SK-N-SH (cell line): Measurements from ENCODE around the gene HHIP. TPM values are rescaled to one million over a fixed set of nuclear protein-coding genes. Genes with fewer than 3 reads are reported as not detected.

Experiments
- CTCF ChIA-PET: fragments of 300-600, 350-600 bp; formaldehyde crosslinking; extraction: SDS; loops from one replicate; lab custom pipeline; 2021; lab: Yijun Ruan, JAX
- POLR2A ChIA-PET: fragments of 350-600 bp; sonication (Branson Sonifier 250); formaldehyde crosslinking; extraction: SDS; loops from one replicate; lab custom pipeline; 2020; ENCODE audit warnings: antibody characterized with exemption, inconsistent platforms; lab: Yijun Ruan, JAX
- DNase-seq: peaks from one replicate; pipeline ENCODE4 v3.0.0; 2012
- H2AFZ ChIP-seq: fragments of 200-600 bp; sonication (generic); 2 replicates; pipeline ENCODE4 v1.8.1; 2016; ENCODE audit warnings: antibody characterized with exemption, mild to moderate bottlenecking, low read depth
- H3F3A ChIP-seq: fragments of 200-600 bp; sonication (generic); replicated peaks from 2 replicates; pipeline ENCODE3; 2016; ENCODE audit warnings: antibody characterized with exemption, mild to moderate bottlenecking; ENCODE audit not compliant: insufficient read depth
- H3K27ac ChIP-seq, 2 experiments: fragments of 200-500 bp in 1 of 2; fragments of 200-600 bp in 1 of 2; sonication (Bioruptor generic) in 1 of 2; sonication (generic), shearing (Covaris generic) in 1 of 2; 2 replicates each; pipeline versions ENCODE4 v1.5.1 to v1.6.1; 2014 to 2016; ENCODE audit warnings: low read depth in 2 of 2, inconsistent platforms in 1 of 2, low read length in 1 of 2, mild to moderate bottlenecking in 1 of 2, mixed read lengths in 1 of 2
- H3K27me3 ChIP-seq: fragments of 200-600 bp; sonication (generic), shearing (Covaris generic); 2 replicates; pipeline ENCODE4 v1.6.1; 2016; ENCODE audit warnings: mixed run types; ENCODE audit not compliant: insufficient read depth
- H3K36me3 ChIP-seq, 2 experiments: fragments of 200-500 bp in 1 of 2; fragments of 200-600 bp in 1 of 2; sonication (Bioruptor generic) in 1 of 2; sonication (generic) in 1 of 2; replicated peaks in 1 of 2; 2 replicates each; pipeline versions ENCODE3 to v1.5.1; 2014 to 2016; ENCODE audit warnings: low read length in 1 of 2, mild to moderate bottlenecking in 1 of 2; ENCODE audit not compliant: insufficient read depth in 2 of 2, control insufficient read depth in 1 of 2
- H3K4me1 ChIP-seq, 2 experiments: fragments of 200-500 bp in 1 of 2; fragments of 200-600 bp in 1 of 2; sonication (Bioruptor generic) in 1 of 2; sonication (generic), shearing (Covaris generic) in 1 of 2; 2 replicates each; pipeline versions ENCODE4 v1.5.1 to v1.6.1; 2014 to 2016; ENCODE audit warnings: low read depth in 1 of 2, low read length in 1 of 2, mixed run types in 1 of 2; ENCODE audit not compliant: insufficient read depth in 2 of 2, control insufficient read depth in 1 of 2
- H3K4me2 ChIP-seq: fragments of 200-600 bp; sonication (generic), shearing (Covaris generic); 2 replicates; pipeline ENCODE4 v1.6.1; 2017; ENCODE audit warnings: mixed run types
- H3K4me3 ChIP-seq, 2 experiments: fragments of 200-500 bp in 1 of 2; fragments of 200-600 bp in 1 of 2; sonication (Bioruptor generic) in 1 of 2; sonication (generic), shearing (Covaris generic) in 1 of 2; 2 replicates each; pipeline versions ENCODE4 v1.5.1 to v1.8.1; 2014 to 2016; ENCODE audit warnings: low read depth in 2 of 2, inconsistent platforms in 1 of 2, low read length in 1 of 2, mild to moderate bottlenecking in 1 of 2, mixed read lengths in 1 of 2, moderate library complexity in 1 of 2
- H3K79me2 ChIP-seq: fragments of 200-600 bp; sonication (generic); 2 replicates; pipeline ENCODE4 v1.8.1; 2017; ENCODE audit warnings: mild to moderate bottlenecking; ENCODE audit not compliant: insufficient read depth
- H3K9ac ChIP-seq: fragments of 200-600 bp; sonication (generic); 2 replicates; pipeline ENCODE4 v1.6.1; 2017; ENCODE audit warnings: mixed run types
- H3K9me2 ChIP-seq: fragments of 200-600 bp; sonication (generic); 2 replicates; pipeline ENCODE4 v1.6.1; 2017; ENCODE audit warnings: mixed run types
- H3K9me3 ChIP-seq: fragments of 200-600 bp; sonication (generic); 2 replicates; pipeline ENCODE4 v1.6.1; 2017; ENCODE audit warnings: mixed run types, mild to moderate bottlenecking, moderate library complexity
- H4K20me1 ChIP-seq: fragments of 200-600 bp; sonication (generic); 2 replicates; pipeline ENCODE4 v1.6.1; 2017; ENCODE audit warnings: mild to moderate bottlenecking, mixed run types; ENCODE audit not compliant: insufficient read depth
- CHD2 ChIP-seq: fragments of 150-350 bp; IDR thresholded peaks from 2 replicates; pipeline ENCODE4 v1.6.1; 2018; ENCODE audit warnings: low read length; ENCODE audit not compliant: partially characterized antibody
- EZH2phosphoT487 ChIP-seq: fragments of 200-600 bp; sonication (generic); IDR thresholded peaks from 2 replicates; pipeline ENCODE4 v1.6.1; 2017; ENCODE audit warnings: low read depth, mixed run types, mild to moderate bottlenecking, antibody characterized with exemption, moderate library complexity, borderline replicate concordance
- FOXJ3 ChIP-seq: sonication (generic); formaldehyde crosslinking; IDR thresholded peaks from 2 replicates; pipeline ENCODE4 v1.5.1; 2020; ENCODE audit warnings: mild to moderate bottlenecking, missing genetic modification reagents
- GABPA ChIP-seq: IDR thresholded peaks from 2 replicates; pipeline ENCODE4 v1.4.0; 2012; ENCODE audit warnings: low read depth, mild to moderate bottlenecking
- GATA2 ChIP-seq: sonication (generic); formaldehyde crosslinking; IDR thresholded peaks from 2 replicates; pipeline ENCODE4 v1.5.0; 2020; ENCODE audit warnings: mild to moderate bottlenecking, missing genetic modification reagents
- IRF3 ChIP-seq: fragments of 150-350 bp; IDR thresholded peaks from 2 replicates; pipeline ENCODE4 v1.6.1; 2016; ENCODE audit warnings: mild to moderate bottlenecking, low read depth, low read length
- MXI1 ChIP-seq: IDR thresholded peaks from 2 replicates; pipeline ENCODE4 v1.6.1; 2012; ENCODE audit warnings: mild to moderate bottlenecking, low read depth, low read length, improper control_type of control experiment
- NFIC ChIP-seq: IDR thresholded peaks from 2 replicates; pipeline ENCODE4 v1.4.0; 2012; ENCODE audit warnings: borderline replicate concordance
- NRF1 ChIP-seq: IDR thresholded peaks from 2 replicates; pipeline ENCODE4 v1.6.1; 2012; ENCODE audit warnings: low read depth, mild to moderate bottlenecking, low read length
- PBX3 ChIP-seq: IDR thresholded peaks from 2 replicates; pipeline ENCODE4; 2012
- RAD21 ChIP-seq: IDR thresholded peaks from 2 replicates; pipeline ENCODE4 v1.6.1; 2012; ENCODE audit warnings: mild to moderate bottlenecking, low read length
- RCOR1 ChIP-seq: fragments of 150-350 bp; IDR thresholded peaks from 2 replicates; pipeline ENCODE4 v1.6.1; 2017; ENCODE audit warnings: antibody characterized with exemption, low read length
- RFX5 ChIP-seq: IDR thresholded peaks from 2 replicates; pipeline ENCODE4 v1.6.1; 2012; ENCODE audit warnings: mild to moderate bottlenecking, improper control_type of control experiment, low read length
- RXRA ChIP-seq: IDR thresholded peaks from 2 replicates; pipeline ENCODE4 v1.4.0; 2012; ENCODE audit warnings: low read depth, mild to moderate bottlenecking, borderline replicate concordance
- SIN3A ChIP-seq: IDR thresholded peaks from 2 replicates; pipeline ENCODE4 v1.6.1; 2012; ENCODE audit warnings: low read depth, mild to moderate bottlenecking, low read length, moderate library complexity, borderline replicate concordance
- TAF1 ChIP-seq: IDR thresholded peaks from 2 replicates; pipeline ENCODE4 v1.6.1; 2012; ENCODE audit warnings: low read depth, mild to moderate bottlenecking, low read length, moderate library complexity, borderline replicate concordance
- TEAD4 ChIP-seq: IDR thresholded peaks from 2 replicates; pipeline ENCODE4 v1.4.0; 2012; ENCODE audit warnings: mild to moderate bottlenecking, borderline replicate concordance; ENCODE audit not compliant: insufficient read depth
- YY1 ChIP-seq: IDR thresholded peaks from 2 replicates; pipeline ENCODE4 v1.4.0; 2012; ENCODE audit warnings: low read depth, mild to moderate bottlenecking
- ZBTB33 ChIP-seq: IDR thresholded peaks from 2 replicates; pipeline ENCODE4 v1.4.0; 2012; ENCODE audit warnings: low read depth, borderline replicate concordance
- WGBS: methylation state at CpG from one replicate; pipeline ENCODE4 v1.1.6; 2017; ENCODE audit warnings: low lambda C conversion rate; 5-methylcytosine and 5-hydroxymethylcytosine counted together
- polyA plus RNA-seq, 3 experiments: library from polyadenylated mRNA; depleted of rRNA; stranded (reverse); fragments of >200 nt; gene quantifications; 2 replicates each; pipeline ENCODE4 v1.2.3, GENCODE V29; 2012
- TF ChIP-seq, protein P1 (sequence below): fragments of 150-350 bp; IDR thresholded peaks from 2 replicates; pipeline ENCODE4 v1.6.1; 2017; ENCODE audit warnings: antibody characterized with exemption, low read length, low read depth, borderline replicate concordance
- TF ChIP-seq, protein P2 (sequence below): IDR thresholded peaks from 2 replicates; pipeline ENCODE4 v1.6.1; 2012; ENCODE audit warnings: mild to moderate bottlenecking, low read depth, low read length, moderate library complexity

The HHIP gene
- polyA plus RNA-seq, 1 of the 3 experiments (the other 2 are of a cell fraction), result 3.5 TPM

DNA sequence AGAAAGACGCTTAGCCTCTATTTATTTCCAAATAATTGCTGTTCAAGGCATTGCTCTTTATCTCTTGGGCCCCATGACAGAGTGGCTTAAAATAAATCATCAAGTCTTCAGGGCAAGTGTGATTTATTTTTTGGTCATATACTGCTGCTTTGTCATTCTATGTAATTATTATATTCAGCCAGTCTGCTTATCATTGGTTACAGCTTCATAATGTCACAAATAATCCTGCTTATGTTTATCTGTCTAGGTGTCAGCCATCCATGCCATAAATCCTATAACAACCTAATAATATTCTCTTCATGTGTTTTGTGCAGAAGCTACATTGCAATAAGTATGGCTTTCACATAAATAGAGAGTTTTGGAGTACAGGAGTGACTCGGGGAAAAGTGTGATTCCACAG lies 41.0 kb downstream of the HHIP start (continued):
- no peak for TF ChIP-seq TEAD4
- no peak for TF ChIP-seq RAD21
- no peak for TF ChIP-seq FOXJ3 (CRISPR knock-in tag)
- no peak for TF ChIP-seq NFIC
- TF ChIP-seq CHD2, result no peak
- no peak for TF ChIP-seq EZH2phosphoT487
- TF ChIP-seq YY1, result no peak
- TF ChIP-seq MXI1, result no peak

- no peaks in the 10 kb centered on the region for H3F3A ChIP-seq
- no peak for DNase-seq
These were observed 41.5 kb downstream of the HHIP start for GRCh38 chr4:144687466-144687865.

More at GRCh38 chr4:144687466-144687865, 41.5 kb downstream of the HHIP start:
- H3K4me3 ChIP-seq, result no peak overlapping the region
- TF ChIP-seq CHD2 (no peak), GATA2 (CRISPR knock-in tag) (no peak), RAD21 (no peak), ZBTB33 (no peak), PBX3 (no peak), RFX5 (no peak), FOXJ3 (CRISPR knock-in tag) (no peak), GABPA (no peak), TEAD4 (no peak), RXRA (no peak), TAF1 (no peak), NRF1 (no peak), RCOR1 (no peak), SIN3A (no peak), IRF3 (no peak)
- TF ChIP-seq, protein P1, sequence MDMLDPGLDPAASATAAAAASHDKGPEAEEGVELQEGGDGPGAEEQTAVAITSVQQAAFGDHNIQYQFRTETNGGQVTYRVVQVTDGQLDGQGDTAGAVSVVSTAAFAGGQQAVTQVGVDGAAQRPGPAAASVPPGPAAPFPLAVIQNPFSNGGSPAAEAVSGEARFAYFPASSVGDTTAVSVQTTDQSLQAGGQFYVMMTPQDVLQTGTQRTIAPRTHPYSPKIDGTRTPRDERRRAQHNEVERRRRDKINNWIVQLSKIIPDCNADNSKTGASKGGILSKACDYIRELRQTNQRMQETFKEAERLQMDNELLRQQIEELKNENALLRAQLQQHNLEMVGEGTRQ, result no peak
- TF ChIP-seq, protein P2, sequence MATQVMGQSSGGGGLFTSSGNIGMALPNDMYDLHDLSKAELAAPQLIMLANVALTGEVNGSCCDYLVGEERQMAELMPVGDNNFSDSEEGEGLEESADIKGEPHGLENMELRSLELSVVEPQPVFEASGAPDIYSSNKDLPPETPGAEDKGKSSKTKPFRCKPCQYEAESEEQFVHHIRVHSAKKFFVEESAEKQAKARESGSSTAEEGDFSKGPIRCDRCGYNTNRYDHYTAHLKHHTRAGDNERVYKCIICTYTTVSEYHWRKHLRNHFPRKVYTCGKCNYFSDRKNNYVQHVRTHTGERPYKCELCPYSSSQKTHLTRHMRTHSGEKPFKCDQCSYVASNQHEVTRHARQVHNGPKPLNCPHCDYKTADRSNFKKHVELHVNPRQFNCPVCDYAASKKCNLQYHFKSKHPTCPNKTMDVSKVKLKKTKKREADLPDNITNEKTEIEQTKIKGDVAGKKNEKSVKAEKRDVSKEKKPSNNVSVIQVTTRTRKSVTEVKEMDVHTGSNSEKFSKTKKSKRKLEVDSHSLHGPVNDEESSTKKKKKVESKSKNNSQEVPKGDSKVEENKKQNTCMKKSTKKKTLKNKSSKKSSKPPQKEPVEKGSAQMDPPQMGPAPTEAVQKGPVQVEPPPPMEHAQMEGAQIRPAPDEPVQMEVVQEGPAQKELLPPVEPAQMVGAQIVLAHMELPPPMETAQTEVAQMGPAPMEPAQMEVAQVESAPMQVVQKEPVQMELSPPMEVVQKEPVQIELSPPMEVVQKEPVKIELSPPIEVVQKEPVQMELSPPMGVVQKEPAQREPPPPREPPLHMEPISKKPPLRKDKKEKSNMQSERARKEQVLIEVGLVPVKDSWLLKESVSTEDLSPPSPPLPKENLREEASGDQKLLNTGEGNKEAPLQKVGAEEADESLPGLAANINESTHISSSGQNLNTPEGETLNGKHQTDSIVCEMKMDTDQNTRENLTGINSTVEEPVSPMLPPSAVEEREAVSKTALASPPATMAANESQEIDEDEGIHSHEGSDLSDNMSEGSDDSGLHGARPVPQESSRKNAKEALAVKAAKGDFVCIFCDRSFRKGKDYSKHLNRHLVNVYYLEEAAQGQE, result no peak
- TF ChIP-seq, all 33 proteins: peak for 0
- no peaks in the 10 kb centered on the region for H3K27me3 ChIP-seq
- no peaks in the 10 kb centered on the region for H3K36me3 ChIP-seq
- H3K4me1 ChIP-seq, result no peaks in the 10 kb centered on the region
- no peak overlapping the region for H3K4me2 ChIP-seq
- H3K9ac ChIP-seq, result no peak overlapping the region
- 12% methylated on average over 1 of the region's 1 CpG for WGBS
- no peaks in the 10 kb centered on the region for H4K20me1 ChIP-seq
- H3K79me2 ChIP-seq, result no peaks in the 10 kb centered on the region
- H3K27ac ChIP-seq, result no peak overlapping the region
- CTCF ChIA-PET, result no interaction called here
- no peaks in the 10 kb centered on the region for H3K9me2 ChIP-seq
- no peak overlapping the region for H2AFZ ChIP-seq
- POLR2A ChIA-PET, result no interaction called here
- no peaks in the 10 kb centered on the region; the same call in 1 of the 2 replicates for H3K9me3 ChIP-seq
